NCI-H524 treated with DMSO at 0.1 percent for 48 hours (cell line): ENCODE data around the gene IL25.
"Not testable (repeated sequence)": the region's sequence is repeated elsewhere in the genome, so short reads cannot be mapped to it uniquely, and the experiment has no call there.

Experiments used
- DNase-seq: peaks from one replicate; lab custom pipeline; 2025; lab: John Stamatoyannopoulos, UW

The IL25 gene

DNA sequence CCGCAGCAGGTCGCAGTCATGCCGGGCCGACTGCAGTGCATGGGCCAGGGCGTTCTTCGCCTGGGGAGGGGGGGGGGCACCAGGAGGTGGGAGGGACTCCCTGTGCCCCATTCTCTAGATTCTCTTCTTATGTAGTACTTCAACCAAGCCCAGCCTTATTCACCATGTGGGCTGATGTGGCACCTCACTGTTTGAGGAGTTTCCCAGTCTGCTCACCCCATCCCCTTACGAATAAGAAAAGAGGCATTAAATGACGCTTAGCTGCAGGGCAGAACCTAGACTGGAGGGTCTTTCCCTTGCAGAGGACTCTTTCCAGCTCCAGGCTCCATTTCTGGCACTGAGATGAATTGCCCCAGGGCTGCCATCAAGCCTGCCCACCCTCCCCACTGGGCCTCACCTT, 16.4 kb downstream of the IL25 start:
- DNase-seq: no peak

- no peak for DNase-seq
Observed at GRCh38 chr14:23389396-23389795, 16.8 kb downstream of the IL25 start.

- DNase-seq: not testable (repeated sequence)
Observed at GRCh38 chr14:23389871-23390270, 17.3 kb downstream of the IL25 start.

DNA sequence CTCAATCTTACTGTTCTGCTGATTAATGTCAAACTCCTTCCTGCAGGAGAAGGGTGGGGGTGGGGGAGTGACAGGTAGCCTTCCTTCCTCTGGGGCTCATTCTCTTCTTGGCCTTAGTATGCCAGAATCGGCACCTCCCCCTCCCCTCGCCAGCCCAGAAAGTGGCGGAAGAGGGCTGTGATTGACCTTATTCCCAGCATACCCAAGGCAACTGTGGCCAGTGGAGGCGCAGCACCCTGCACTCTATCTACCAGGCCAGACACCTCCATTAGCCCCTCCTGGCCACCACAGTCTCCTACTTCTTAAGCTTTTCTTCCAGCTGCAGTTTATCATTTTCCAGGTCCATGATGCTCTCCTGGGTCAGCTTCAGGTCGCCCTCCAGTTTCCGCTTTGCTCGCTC, 20.0 kb downstream of the IL25 start:
- DNase-seq: no peak

DNA sequence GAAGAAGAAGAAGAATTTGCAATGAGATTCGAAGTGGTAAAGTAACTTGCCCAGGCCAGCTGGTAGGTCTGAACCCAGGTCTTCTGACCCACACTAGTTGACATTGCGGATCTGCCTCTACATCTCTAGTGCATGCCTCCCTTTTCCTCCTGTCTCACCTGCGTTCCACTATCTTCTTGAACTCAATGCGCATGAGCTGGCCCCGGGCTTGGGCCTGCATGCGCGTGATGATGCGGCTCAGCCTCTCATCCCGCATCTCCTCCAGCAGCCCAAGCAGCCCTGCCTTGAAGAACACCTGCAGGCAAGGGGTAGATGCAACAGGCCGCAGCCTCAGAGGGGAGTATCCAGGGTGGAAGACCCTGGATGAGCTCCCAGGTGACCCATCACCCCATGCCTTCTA, 23.5 kb downstream of the IL25 start:
- DNase-seq: no peak

GRCh38 chr14:23396781-23397407, 24.3 kb downstream of the IL25 start:
- DNase-seq: no peak

DNA sequence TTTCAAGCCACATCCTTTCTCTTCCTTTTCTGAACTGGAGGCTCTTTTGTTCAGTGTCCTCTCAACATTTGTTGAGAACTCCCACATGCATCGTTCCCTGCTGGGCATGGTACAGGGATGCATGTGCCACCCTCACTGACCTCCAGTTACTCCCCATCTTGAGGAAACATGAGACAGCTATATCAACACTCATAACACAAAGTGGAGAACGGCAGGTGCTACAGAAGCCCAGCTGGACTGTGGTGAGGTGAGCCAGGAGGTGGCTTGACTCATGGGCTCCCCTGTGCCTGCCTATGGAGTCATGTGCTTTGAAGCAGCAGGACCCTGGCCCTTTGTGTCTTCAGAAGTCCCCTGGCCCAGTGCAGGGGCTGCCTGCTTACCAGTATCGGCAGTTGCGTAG, 25.7 kb downstream of the IL25 start:
- DNase-seq: no peak

- no peak for DNase-seq
Observed at GRCh38 chr14:23399136-23399535, 26.5 kb downstream of the IL25 start.

DNA sequence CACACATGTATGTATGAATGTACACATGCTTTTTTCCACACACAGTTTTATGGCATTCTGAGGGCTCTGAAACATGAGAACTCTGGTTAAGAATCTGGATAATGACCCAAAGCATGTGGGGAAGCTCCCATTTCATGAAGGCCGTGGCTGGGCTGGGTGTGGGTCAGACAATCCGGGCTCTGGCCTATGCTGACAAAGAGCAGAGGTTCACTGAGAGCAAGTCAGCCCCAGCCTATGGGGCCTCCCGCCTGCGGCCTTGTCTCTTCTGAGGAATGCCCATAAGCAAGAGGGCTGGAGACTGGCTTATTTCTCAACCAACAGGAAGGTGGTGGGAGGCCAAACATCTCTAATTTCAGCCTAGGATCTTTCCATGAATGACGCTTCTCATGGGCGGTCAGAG, 27.0 kb downstream of the IL25 start:
- DNase-seq: no peak

GRCh38 chr14:23400496-23401149, 28.0 kb downstream of the IL25 start:
- not testable (repeated sequence) for DNase-seq

- DNase-seq: no peak
Observed at GRCh38 chr14:23401291-23401690, 28.7 kb downstream of the IL25 start.

DNA sequence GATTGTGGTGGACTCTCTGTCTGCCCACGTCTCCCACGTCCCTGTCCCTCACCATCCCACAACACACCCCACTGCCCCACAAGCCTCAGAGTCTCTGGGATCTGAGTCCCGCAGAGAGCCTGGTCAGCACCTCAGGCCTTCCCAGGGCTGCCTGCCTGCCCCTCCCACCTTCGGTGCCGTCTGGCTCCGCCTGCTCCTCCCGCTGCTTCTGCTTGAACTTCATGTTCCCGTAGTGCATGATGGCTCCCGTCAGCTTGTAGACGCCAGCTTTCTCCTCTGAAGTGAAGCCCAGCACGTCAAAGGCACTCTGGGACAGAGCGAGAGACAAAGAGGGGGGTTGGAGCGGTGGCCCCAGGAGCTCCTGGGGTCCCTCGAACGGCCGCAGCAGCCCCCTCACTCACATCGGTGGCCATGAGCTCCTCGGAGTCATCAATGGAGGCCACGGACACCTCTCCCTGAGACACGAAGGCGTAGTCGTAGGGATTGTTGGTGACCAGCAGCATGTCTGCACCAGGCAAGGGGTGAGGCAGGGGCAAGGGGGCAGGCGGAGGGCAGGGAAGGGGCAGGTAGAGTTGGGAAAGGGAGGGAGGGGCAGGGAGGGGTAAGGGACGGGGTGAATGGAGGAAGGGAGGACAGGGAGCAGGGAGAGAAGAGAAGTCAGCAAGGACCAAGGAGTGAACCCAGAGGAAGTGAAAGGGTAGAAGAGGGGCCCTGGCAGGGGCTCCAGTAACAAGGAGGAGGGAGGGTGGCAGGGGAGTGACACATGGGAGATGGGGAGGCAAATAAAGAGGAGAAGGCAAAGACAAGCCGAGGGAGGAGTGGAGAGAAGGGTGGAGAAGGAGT, 29.9 kb downstream of the IL25 start:
- no peak for DNase-seq

- DNase-seq: no peak
Observed at GRCh38 chr14:23403139-23403438, 30.5 kb downstream of the IL25 start.

GRCh38 chr14:23403908-23404307, 31.3 kb downstream of the IL25 start:
- DNase-seq: no peak

- DNase-seq: no peak
Observed at GRCh38 chr14:23404331-23404900, 31.8 kb downstream of the IL25 start.

DNA sequence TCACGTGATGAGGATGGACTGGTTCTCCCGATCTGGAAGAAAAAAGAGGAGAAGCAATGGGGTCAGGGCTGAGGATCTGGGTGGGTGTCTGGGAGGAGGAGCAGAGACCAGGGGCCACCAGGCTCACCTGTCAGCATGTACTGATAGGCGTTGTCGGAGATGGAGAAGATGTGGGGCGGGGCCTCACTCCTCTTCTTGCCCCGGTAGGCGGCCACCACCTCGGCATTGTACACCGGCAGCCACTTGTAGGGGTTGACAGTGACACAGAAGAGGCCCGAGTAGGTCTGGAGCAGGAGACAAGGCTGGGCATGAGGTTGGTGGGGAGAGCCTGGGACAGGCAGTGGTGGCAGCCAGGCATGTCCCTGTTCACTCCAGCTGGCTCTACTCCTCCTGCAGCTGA, 32.5 kb downstream of the IL25 start:
- no peak for DNase-seq

DNA sequence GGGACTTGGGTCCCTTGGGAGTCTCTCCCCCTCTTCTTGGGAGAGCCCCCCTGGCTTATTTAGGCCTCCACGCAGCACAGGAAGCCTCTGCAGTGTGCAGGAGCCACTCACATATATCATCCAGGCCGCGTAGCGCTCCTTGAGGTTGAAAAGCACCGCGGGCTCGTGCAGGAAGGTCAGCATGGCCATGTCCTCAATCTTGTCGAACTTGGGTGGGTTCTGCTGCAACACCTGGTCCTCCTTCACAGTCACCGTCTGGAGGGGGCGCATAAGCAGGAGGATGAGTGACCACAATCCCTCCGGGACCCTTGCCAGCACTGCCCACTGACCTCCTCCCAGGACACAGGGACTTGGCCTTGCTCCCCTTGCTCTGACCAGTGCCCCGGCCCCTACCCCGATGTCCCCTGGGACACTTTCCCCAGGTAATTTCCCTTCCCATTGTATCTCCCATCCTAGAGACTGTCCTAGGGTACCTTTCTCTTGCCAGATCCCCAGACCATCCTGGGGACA, 33.0 kb downstream of the IL25 start:
- DNase-seq: no peak

- DNase-seq: no peak
Observed at GRCh38 chr14:23406244-23406643, 33.6 kb downstream of the IL25 start.

- no peak for DNase-seq
Observed at GRCh38 chr14:23406725-23407355, 34.2 kb downstream of the IL25 start.

DNA sequence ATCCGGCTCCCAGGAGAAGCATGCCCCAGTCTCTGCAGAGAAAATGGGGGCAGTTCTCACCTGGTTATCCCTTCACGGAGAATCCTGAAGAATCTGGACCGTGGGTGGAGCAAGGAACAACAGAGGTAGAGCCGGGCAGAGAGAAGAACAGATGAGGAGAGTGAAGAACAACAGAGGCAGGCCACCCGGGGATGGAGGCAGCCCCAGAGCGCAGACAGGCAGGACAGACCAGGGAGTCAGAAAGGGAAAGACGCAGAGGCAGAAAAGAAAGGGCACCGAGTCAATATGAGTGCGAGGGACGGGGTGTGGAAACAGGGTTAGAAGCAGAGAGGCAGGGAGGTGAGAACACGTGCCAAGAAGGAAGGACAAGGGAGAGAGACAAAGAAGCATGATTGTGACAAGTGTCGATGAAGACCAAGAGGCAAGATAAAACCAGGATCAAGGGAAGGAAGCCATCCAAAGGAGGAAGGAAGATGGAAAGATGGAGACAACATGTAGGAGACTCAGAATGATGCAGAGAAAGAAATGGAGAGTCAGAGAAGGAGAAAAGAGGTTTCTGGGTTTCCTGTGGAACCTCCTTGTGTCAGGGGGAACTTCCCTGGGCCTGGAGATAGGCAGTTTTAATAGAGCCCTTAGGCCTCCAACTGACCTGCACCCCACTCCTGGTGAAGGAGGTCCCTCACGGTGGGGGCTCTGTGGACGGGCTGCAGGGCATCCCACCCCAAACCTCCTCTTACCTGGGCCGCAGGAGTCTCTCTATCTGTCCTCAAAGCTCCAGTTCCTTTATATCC, 35.1 kb downstream of the IL25 start, which contains the start of gene MYH6:
Gene MYH6 (minus strand): TSS at position 758 of the 791 bp plus-strand sequence. CDS start 1,050 bp downstream, outside the sequence.
- DNase-seq: no peak

DNA sequence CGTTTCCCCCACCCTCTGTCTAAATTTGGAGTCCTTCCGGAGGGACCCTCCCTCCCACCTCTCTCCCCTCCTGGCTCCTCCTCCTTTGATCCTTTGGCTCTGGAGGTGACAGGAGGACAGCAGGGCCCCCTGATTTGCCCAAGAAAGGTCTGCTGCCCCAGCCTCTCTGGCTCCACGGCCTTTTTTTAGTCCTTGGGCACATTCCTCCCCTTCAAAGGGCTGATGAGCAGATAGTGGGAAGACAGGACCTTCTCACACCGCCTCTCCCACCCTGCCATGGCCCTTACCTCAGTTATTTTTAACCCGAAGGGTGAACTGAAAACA, 35.7 kb downstream of the IL25 start:
- DNase-seq: no peak

- no peak for DNase-seq
Observed at GRCh38 chr14:23409475-23409874, 36.9 kb downstream of the IL25 start.
